Measurements from ENCODE around the gene KCTD7.
"Not testable (repeated sequence)": the region's sequence is repeated elsewhere in the genome, so short reads cannot be mapped to it uniquely, and the experiment has no call there.

GRCh38 chr7:66614596-66614995 is 14.1 kb upstream of the KCTD7 start:
- TF ChIP-seq, protein P1, sequence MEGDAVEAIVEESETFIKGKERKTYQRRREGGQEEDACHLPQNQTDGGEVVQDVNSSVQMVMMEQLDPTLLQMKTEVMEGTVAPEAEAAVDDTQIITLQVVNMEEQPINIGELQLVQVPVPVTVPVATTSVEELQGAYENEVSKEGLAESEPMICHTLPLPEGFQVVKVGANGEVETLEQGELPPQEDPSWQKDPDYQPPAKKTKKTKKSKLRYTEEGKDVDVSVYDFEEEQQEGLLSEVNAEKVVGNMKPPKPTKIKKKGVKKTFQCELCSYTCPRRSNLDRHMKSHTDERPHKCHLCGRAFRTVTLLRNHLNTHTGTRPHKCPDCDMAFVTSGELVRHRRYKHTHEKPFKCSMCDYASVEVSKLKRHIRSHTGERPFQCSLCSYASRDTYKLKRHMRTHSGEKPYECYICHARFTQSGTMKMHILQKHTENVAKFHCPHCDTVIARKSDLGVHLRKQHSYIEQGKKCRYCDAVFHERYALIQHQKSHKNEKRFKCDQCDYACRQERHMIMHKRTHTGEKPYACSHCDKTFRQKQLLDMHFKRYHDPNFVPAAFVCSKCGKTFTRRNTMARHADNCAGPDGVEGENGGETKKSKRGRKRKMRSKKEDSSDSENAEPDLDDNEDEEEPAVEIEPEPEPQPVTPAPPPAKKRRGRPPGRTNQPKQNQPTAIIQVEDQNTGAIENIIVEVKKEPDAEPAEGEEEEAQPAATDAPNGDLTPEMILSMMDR (conservative IDR thresholded peaks at IDR 0.05; ENCODE audit: low read depth, low read length) = not testable (repeated sequence)
- not testable (repeated sequence) for TF ChIP-seq BHLHE40, POLR2A, USF2, CEBPB (IDR thresholded peaks at IDR 0.05; ENCODE audit: low read depth, low read length)
- TF ChIP-seq, protein P2, sequence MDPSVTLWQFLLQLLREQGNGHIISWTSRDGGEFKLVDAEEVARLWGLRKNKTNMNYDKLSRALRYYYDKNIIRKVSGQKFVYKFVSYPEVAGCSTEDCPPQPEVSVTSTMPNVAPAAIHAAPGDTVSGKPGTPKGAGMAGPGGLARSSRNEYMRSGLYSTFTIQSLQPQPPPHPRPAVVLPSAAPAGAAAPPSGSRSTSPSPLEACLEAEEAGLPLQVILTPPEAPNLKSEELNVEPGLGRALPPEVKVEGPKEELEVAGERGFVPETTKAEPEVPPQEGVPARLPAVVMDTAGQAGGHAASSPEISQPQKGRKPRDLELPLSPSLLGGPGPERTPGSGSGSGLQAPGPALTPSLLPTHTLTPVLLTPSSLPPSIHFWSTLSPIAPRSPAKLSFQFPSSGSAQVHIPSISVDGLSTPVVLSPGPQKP (IDR thresholded peaks at IDR 0.05; ENCODE audit: borderline replicate concordance, low read depth, low read length) = not testable (repeated sequence)

Measured in IMR-90 (cell line).